Activated naive CD8-positive, alpha-beta T cell (primary cell): Measurements from ENCODE around the gene VPS11.
"Not testable (repeated sequence)": the region's sequence is repeated elsewhere in the genome, so short reads cannot be mapped to it uniquely, and the experiment has no call there.

Experiments used
- H3K27ac Mint-ChIP-seq: one replicate; pipeline ENCODE4 v1.8.0; 2021; ENCODE audit warnings: mixed read lengths
- H3K27me3 Mint-ChIP-seq: one replicate; pipeline ENCODE4 v1.8.0; 2021; ENCODE audit warnings: mixed read lengths
- H3K36me3 Mint-ChIP-seq: one replicate; pipeline ENCODE4 v1.8.0; 2021; ENCODE audit warnings: mixed read lengths
- H3K4me1 Mint-ChIP-seq: one replicate; pipeline ENCODE4 v1.8.0; 2021; ENCODE audit warnings: low read depth, mixed read lengths
- H3K4me3 Mint-ChIP-seq: one replicate; pipeline ENCODE4 v1.8.0; 2021; ENCODE audit warnings: mild to moderate bottlenecking, mixed read lengths
- H3K9me3 Mint-ChIP-seq: one replicate; pipeline ENCODE4 v1.8.0; 2021; ENCODE audit warnings: low read depth, mixed read lengths

Gene VPS11

DNA sequence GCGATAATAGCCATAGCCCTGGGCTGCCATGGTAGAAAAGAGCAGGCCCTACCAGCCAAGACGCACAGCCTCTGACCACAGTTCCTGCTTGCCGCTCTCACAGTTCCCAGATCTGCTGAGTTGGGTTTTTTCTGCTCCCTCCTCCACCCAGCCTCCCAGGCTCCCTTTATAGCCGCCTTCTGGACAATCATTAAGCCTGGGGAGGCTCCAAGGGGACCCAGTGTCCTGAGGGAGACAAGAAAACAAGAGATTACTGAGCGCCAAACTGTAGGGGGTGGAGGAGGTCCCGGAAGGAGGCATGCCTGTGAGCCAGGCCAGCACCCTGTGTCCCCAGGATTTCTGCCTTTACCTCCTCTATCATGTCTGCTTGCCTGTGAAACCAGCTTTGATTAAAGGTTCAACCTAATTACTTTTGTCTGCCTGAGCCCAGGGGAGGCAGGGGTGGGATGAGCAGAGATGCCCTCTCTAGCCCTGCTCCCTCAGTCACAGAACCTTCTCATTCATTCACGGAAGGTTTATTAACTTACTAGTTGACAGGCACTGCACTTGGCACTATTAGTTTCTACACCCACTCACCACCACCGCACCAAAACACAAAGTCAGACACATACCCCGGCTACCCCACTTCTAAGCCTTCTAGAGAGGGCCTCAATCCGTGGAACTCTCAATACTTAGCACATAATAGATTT is 38.1 kb upstream of the VPS11 start:
- Mint-ChIP-seq H3K9me3 (no peaks in the 10 kb centered on the region), H3K4me3 (peak overlapping the region; percentile 78), H3K4me1 (peaks cover 19% of the 10 kb centered on the region), H3K36me3 (no peaks in the 10 kb centered on the region), H3K27me3 (no peaks in the 10 kb centered on the region), H3K27ac (peak overlapping the region; percentile 89)

DNA sequence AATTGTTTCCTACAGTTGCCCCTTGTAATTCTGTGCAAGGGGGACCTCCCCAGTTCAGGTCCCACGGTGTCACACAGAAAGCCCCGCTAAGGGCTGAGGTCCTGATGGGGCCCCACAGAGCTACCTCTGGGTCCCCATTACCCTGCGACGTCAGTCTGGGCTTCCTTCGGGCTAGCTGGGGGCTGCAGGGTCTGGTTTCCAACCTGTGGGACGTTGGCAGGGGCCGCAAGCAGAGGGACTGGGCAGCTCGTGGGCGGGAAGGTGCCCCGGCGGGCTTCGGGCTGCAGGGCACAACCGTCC is 37.6 kb upstream of the VPS11 start:
- Mint-ChIP-seq H3K27me3 (no peaks in the 10 kb centered on the region), H3K9me3 (no peaks in the 10 kb centered on the region), H3K4me3 (peak overlapping the region; percentile 78), H3K27ac (peak overlapping the region; percentile 89), H3K36me3 (no peaks in the 10 kb centered on the region), H3K4me1 (peaks cover 14% of the 10 kb centered on the region)

- Mint-ChIP-seq H3K27me3 (no peaks in the 10 kb centered on the region), H3K36me3 (no peaks in the 10 kb centered on the region), H3K4me3 (peak within 1 kb of the TSS; percentile 78), H3K4me1 (peaks cover 14% of the 10 kb centered on the region), H3K27ac (peak within 1 kb of the TSS; percentile 89), H3K9me3 (no peaks in the 10 kb centered on the region)
These were observed 37.1 kb upstream of the VPS11 start, which contains the start of gene SLC37A4 for GRCh38 chr11:119030329-119031047. TSS of gene SLC37A4 (minus strand) at chr11:119030877.

DNA sequence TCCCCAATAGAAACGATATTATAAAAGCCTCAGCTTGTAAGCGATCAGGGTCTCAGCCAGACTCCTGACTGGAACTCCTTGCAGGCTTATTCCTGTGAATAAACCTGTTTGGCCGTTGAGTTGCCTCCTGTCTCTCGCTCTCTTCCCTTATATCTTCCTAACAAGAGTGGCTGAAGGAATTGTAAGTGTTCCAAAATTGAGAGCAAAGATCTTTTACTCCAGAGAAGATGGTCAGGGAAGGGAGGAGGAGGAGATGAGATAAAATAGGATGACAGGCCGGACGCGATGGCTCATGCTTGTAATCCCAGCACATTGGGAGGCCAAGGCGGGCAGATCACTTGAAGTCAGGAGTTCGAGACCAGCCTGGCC is 35.7 kb upstream of the VPS11 start:
- Mint-ChIP-seq H3K9me3 (no peaks in the 10 kb centered on the region), H3K27ac (peak overlapping the region; percentile 50), H3K36me3 (no peaks in the 10 kb centered on the region), H3K27me3 (no peaks in the 10 kb centered on the region), H3K4me1 (peaks cover 14% of the 10 kb centered on the region), H3K4me3 (peak overlapping the region; percentile 15)

DNA sequence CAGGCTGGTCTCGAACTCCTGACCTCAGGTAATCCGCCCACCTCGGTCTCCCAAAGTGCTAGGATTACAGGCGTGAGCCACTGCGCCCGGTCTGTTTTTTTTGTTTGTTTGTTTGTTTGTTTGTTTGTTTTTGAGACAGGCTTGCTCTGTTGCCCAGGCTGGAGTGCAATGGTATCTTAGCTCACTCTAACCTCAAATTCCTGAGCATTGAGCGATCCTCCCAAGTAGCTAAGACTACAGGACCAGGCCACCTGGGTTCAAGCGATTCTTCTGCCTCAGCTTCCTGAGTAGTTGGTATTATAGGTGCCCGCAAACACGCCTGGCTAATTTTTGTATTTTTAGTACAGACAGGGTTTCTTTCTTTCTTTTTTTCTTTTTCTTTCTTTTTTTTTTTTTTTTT is 34.2 kb upstream of the VPS11 start:
- H3K4me1 Mint-ChIP-seq, result peaks cover 14% of the 10 kb centered on the region
- not testable (repeated sequence) for H3K27me3 Mint-ChIP-seq, H3K36me3 Mint-ChIP-seq, H3K27ac Mint-ChIP-seq, H3K9me3 Mint-ChIP-seq, H3K4me3 Mint-ChIP-seq

- H3K27me3 Mint-ChIP-seq, result no peaks in the 10 kb centered on the region
- H3K4me1 Mint-ChIP-seq, result peaks cover 1% of the 10 kb centered on the region
- no peaks in the 10 kb centered on the region for H3K36me3 Mint-ChIP-seq
- no peak overlapping the region for H3K27ac Mint-ChIP-seq
- no peaks in the 10 kb centered on the region for H3K9me3 Mint-ChIP-seq
- no peak overlapping the region for H3K4me3 Mint-ChIP-seq
These were observed 32.8 kb upstream of the VPS11 start for GRCh38 chr11:119034813-119035212.

DNA sequence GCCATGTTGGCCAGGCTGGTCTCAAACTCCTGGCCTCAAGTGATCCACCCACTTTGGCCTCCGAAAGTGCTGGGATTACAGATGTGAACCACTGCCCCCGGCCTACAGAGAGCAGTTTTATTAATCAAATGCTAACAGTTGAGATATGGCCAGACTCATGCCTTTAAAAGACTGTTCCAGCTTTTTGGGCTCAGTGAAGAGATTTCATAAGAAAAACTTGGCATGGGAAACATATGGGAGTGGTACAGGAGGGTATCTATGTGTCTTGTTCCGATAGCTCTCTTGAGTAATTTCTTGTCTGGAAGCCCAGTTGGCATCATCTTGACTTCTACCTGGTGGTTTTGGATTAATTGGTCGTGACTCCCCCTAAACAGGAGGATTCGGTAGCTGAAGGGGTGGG is 28.7 kb upstream of the VPS11 start:
- no peaks in the 10 kb centered on the region for H3K36me3 Mint-ChIP-seq
- no peaks in the 10 kb centered on the region for H3K9me3 Mint-ChIP-seq
- no peaks in the 10 kb centered on the region for H3K27me3 Mint-ChIP-seq
- no peak overlapping the region for H3K27ac Mint-ChIP-seq
- H3K4me1 Mint-ChIP-seq, result peaks cover 9% of the 10 kb centered on the region
- H3K4me3 Mint-ChIP-seq, result no peak overlapping the region

- not testable (repeated sequence) for H3K4me1 Mint-ChIP-seq, H3K36me3 Mint-ChIP-seq, H3K4me3 Mint-ChIP-seq, H3K27me3 Mint-ChIP-seq, H3K27ac Mint-ChIP-seq, H3K9me3 Mint-ChIP-seq
These were observed 28.1 kb upstream of the VPS11 start for GRCh38 chr11:119039471-119039870.

DNA sequence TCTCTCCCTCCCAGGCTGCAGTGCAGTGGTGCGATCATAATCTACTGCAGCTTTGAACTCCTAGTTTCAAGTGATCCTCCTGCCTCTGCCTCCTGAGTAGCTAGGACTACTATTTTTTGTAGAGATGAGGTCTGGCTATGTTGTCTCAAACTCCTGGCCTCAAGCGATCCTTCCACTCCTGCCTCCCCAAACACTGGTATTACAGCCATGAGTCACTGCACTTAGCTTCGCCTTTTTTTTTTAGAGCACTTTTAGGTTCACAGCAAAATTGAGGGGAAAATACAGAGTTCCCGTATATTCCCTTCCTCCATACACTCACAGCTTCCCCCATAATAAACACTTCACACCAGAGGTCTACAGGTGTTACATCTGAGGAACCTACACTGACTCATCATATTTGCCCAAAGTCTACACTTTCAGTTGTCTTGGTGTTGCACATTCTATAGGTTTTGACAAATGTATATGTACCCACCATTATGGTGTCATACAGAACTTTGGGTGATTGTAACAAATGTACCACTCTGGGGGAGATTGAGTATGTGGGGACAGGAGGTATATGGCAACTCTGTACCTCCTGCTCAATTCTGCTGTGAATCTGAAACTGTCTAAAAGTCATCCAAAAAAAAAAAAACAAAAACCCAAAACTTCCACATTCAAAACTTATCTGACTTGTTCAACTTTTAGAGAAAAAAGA is 25.6 kb upstream of the VPS11 start:
- no peaks in the 10 kb centered on the region for H3K27me3 Mint-ChIP-seq
- no peak overlapping the region for H3K27ac Mint-ChIP-seq
- no peaks in the 10 kb centered on the region for H3K9me3 Mint-ChIP-seq
- H3K4me1 Mint-ChIP-seq, result peaks cover 9% of the 10 kb centered on the region
- no peak overlapping the region for H3K4me3 Mint-ChIP-seq
- no peaks in the 10 kb centered on the region for H3K36me3 Mint-ChIP-seq

GRCh38 chr11:119042927-119043326 is 24.7 kb upstream of the VPS11 start:
- Mint-ChIP-seq H3K9me3 (no peaks in the 10 kb centered on the region), H3K27ac (no peak overlapping the region), H3K27me3 (no peaks in the 10 kb centered on the region), H3K4me3 (no peak overlapping the region), H3K4me1 (peaks cover 9% of the 10 kb centered on the region), H3K36me3 (peaks cover 3% of the 10 kb centered on the region)

- peaks cover 6% of the 10 kb centered on the region for H3K36me3 Mint-ChIP-seq
- no peak overlapping the region for H3K27ac Mint-ChIP-seq
- no peaks in the 10 kb centered on the region for H3K9me3 Mint-ChIP-seq
- H3K4me3 Mint-ChIP-seq, result no peak overlapping the region
- H3K4me1 Mint-ChIP-seq, result peaks cover 10% of the 10 kb centered on the region
- H3K27me3 Mint-ChIP-seq, result no peaks in the 10 kb centered on the region
These were observed 22.9 kb upstream of the VPS11 start for GRCh38 chr11:119044708-119045107.

DNA sequence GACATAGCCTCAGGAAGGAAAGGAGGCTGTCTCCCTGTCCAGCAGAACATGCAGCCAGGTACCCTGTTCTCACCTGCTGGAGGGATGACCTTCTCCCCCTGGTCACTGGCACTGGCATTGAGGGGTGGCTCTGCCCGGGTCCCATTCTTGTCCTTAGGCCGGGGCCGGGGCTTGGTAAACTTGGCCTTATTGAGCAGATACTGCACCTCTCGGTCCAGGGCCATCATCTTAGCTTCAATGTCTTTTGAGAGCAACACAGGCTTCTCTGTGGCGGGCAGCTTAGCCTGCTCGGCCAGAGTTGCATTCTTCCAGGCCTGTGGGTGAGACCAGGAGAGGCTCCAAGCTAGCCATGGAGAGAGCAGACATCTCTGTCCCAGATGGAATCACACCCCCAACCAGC is 21.1 kb upstream of the VPS11 start:
- Mint-ChIP-seq H3K9me3 (no peaks in the 10 kb centered on the region), H3K27me3 (no peaks in the 10 kb centered on the region), H3K36me3 (peaks cover 6% of the 10 kb centered on the region), H3K4me3 (no peak overlapping the region), H3K27ac (no peak overlapping the region), H3K4me1 (peaks cover 10% of the 10 kb centered on the region)

GRCh38 chr11:119047205-119047604 is 20.4 kb upstream of the VPS11 start:
- Mint-ChIP-seq H3K4me1 (peaks cover 9% of the 10 kb centered on the region), H3K27me3 (no peaks in the 10 kb centered on the region), H3K9me3 (no peaks in the 10 kb centered on the region), H3K27ac (no peak overlapping the region), H3K36me3 (peaks cover 8% of the 10 kb centered on the region), H3K4me3 (no peak overlapping the region)

GRCh38 chr11:119048644-119049043 is 19.0 kb upstream of the VPS11 start:
- H3K27ac Mint-ChIP-seq, result no peak overlapping the region
- no peak overlapping the region for H3K4me3 Mint-ChIP-seq
- no peaks in the 10 kb centered on the region for H3K27me3 Mint-ChIP-seq
- H3K9me3 Mint-ChIP-seq, result no peaks in the 10 kb centered on the region
- H3K4me1 Mint-ChIP-seq, result peaks cover 6% of the 10 kb centered on the region
- H3K36me3 Mint-ChIP-seq, result peaks cover 11% of the 10 kb centered on the region

DNA sequence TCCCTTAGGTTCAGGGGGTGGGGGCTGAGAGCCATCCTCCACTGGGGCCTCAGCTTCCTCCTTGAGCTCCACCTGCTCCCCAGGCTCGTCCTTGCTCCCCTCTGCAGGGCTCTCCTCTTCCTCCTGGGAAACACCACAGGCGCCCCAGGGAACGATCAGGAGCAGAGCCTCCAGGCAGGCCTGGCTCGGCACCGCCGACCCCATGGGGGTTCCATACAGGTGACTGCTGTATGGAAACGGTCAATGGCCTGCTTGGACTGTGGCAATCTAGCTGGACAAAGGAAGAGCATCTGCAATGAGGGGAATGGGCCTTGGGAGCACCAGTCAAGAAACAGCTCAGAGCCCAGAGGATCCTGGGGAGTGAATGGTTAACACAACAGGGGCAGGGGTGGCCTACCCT is 18.5 kb upstream of the VPS11 start:
- Mint-ChIP-seq H3K9me3 (no peaks in the 10 kb centered on the region), H3K4me3 (no peak overlapping the region), H3K4me1 (peaks cover 9% of the 10 kb centered on the region), H3K27me3 (no peaks in the 10 kb centered on the region), H3K27ac (no peak overlapping the region), H3K36me3 (peaks cover 11% of the 10 kb centered on the region)
